HEK293T (cell line): ENCODE data around the gene CAT.

ENCODE experiments used
- BHLHE40 ChIP-seq: fragments of 450-650 bp; IDR thresholded peaks from 2 replicates; pipeline ENCODE4 v1.6.1; 2016; ENCODE audit warnings: mild to moderate bottlenecking, moderate library complexity, borderline replicate concordance
- ELF4 ChIP-seq: fragments of 450-650 bp; IDR thresholded peaks from 2 replicates; pipeline ENCODE4 v1.6.1; 2017; ENCODE audit warnings: antibody characterized with exemption
- L3MBTL2 ChIP-seq: fragments of 450-650 bp; conservative IDR thresholded peaks from 2 replicates; pipeline ENCODE4 v1.6.1; 2016; ENCODE audit warnings: mild to moderate bottlenecking
- LEF1 ChIP-seq: fragments of 450-650 bp; IDR thresholded peaks from 2 replicates; pipeline ENCODE4 v1.6.1; 2017; ENCODE audit warnings: mild to moderate bottlenecking, borderline replicate concordance
- NFRKB ChIP-seq: fragments of 450-650 bp; IDR thresholded peaks from 2 replicates; pipeline ENCODE4 v1.6.1; 2016; ENCODE audit warnings: mild to moderate bottlenecking, moderate library complexity
- SP1 ChIP-seq: fragments of 450-650 bp; IDR thresholded peaks from 2 replicates; pipeline ENCODE4 v1.6.1; 2017
- SUZ12 ChIP-seq: fragments of 450-650 bp; IDR thresholded peaks from 2 replicates; pipeline ENCODE4 v1.6.1; 2016; ENCODE audit warnings: mild to moderate bottlenecking

DNA sequence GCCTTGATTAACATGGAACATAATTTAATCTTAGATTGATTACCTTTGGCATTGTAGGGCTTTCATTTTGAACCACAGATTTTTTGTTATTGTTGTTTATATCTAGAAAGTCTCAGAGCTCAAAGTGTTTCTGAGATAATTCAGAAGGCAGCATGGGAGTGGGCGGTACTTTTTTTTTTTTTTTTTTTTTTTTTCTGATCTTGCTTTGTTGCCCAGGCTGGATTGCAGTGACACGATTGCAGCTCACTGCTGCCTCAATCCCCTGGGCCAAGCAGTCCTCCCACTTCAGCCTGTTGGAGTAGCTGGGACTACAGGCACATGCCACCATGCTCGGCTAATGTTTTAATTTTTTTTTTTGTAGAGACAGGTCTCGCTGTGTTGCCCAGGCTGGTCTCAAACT lies 21.5 kb downstream of the CAT start:
- TF ChIP-seq ELF4 (no peak), L3MBTL2 (no peak), SUZ12 (no peak), NFRKB (no peak), LEF1 (no peak), SP1 (no peak), BHLHE40 (no peak)
